OCI-LY7 (cell line): ENCODE results near the gene ZNF569. TPM values are rescaled to one million over a fixed set of nuclear protein-coding genes. Genes with fewer than 3 reads are reported as not detected.

Experiments
- BruUV-seq: library from RNA; stranded (reverse); fragments of 400-500 nt; replicated peaks from 2 replicates; lab custom pipeline; 2021; lab: Mats Ljungman, UMichigan
- CTCF ChIA-PET: fragments of 300-600 bp; sonication (Branson Sonifier 250); formaldehyde crosslinking; loops from one replicate; lab custom pipeline; 2022; ENCODE audit warnings: antibody characterized with exemption; ENCODE audit not compliant: unreplicated experiment; lab: Charles Lee
- POLR2A ChIA-PET: fragments of 300-600 bp; sonication (Branson Sonifier 250); formaldehyde crosslinking; loops from one replicate; lab custom pipeline; 2022; ENCODE audit warnings: antibody characterized with exemption; lab: Charles Lee
- DNase-seq: peaks from one replicate; pipeline ENCODE4 v3.0.0-alpha.2; 2015; ENCODE audit warnings: low spot score
- H2AFZ ChIP-seq: fragments of 200-600 bp; sonication (generic), shearing (Covaris generic); 2 replicates; pipeline ENCODE4 v1.6.1; 2014; ENCODE audit warnings: mild to moderate bottlenecking, antibody characterized with exemption, low read length, moderate library complexity
- H3K27ac ChIP-seq: fragments of 200-600 bp; sonication (generic); 2 replicates; pipeline ENCODE4 v1.5.1; 2014; ENCODE audit warnings: mixed run types, low read depth, mild to moderate bottlenecking, moderate library complexity, low read length, inconsistent platforms; ENCODE audit not compliant: poor library complexity, severe bottlenecking
- H3K36me3 ChIP-seq: fragments of 200-600 bp; sonication (generic); 2 replicates; pipeline ENCODE4 v1.6.1; 2014; ENCODE audit warnings: mild to moderate bottlenecking, antibody characterized with exemption, low read length, moderate library complexity, mixed read lengths; ENCODE audit not compliant: insufficient read depth
- H3K4me1 ChIP-seq: fragments of 200-600 bp; sonication (generic); 2 replicates; pipeline ENCODE4 v1.5.1; 2014; ENCODE audit warnings: mild to moderate bottlenecking, low read length; ENCODE audit not compliant: insufficient read depth, poor library complexity, severe bottlenecking
- H3K4me2 ChIP-seq: fragments of 200-600 bp; sonication (generic); 2 replicates; pipeline ENCODE4 v1.6.1; 2014; ENCODE audit warnings: mild to moderate bottlenecking, low read length
- H3K4me3 ChIP-seq: fragments of 200-600 bp; sonication (generic); 2 replicates; pipeline ENCODE4 v1.5.1; 2014; ENCODE audit warnings: mild to moderate bottlenecking, low read depth, low read length; ENCODE audit not compliant: poor library complexity, severe bottlenecking
- H3K79me2 ChIP-seq: fragments of 200-600 bp; sonication (generic); 2 replicates; pipeline ENCODE4 v1.6.1; 2016; ENCODE audit warnings: low read depth, mild to moderate bottlenecking, low read length, moderate library complexity, mixed read lengths; ENCODE audit not compliant: insufficient read depth
- H3K9me2 ChIP-seq: fragments of 200-600 bp; sonication (generic); 2 replicates; pipeline ENCODE4 v1.6.1; 2016; ENCODE audit warnings: mild to moderate bottlenecking, low read length, mixed read lengths; ENCODE audit not compliant: insufficient read depth
- H3K9me3 ChIP-seq: fragments of 200-600 bp; sonication (generic); 2 replicates; pipeline ENCODE4 v1.6.1; 2014; ENCODE audit warnings: mild to moderate bottlenecking, mixed run types, low read length, mixed read lengths
- H4K20me1 ChIP-seq: fragments of 200-600 bp; sonication (generic); 2 replicates; pipeline ENCODE4 v1.6.1; 2014; ENCODE audit warnings: mild to moderate bottlenecking, antibody characterized with exemption, low read length, moderate library complexity, mixed read lengths; ENCODE audit not compliant: insufficient read depth
- CTCF ChIP-seq: fragments of 200-600 bp; sonication (generic); conservative IDR thresholded peaks from 2 replicates; pipeline ENCODE4 v1.5.1; 2014; ENCODE audit warnings: mild to moderate bottlenecking, antibody characterized with exemption, low read length, moderate library complexity, mixed read lengths
- EZH2phosphoT487 ChIP-seq: fragments of 200-600 bp; sonication (generic); IDR thresholded peaks from 2 replicates; pipeline ENCODE4 v1.6.1; 2018; ENCODE audit warnings: low read depth, borderline replicate concordance, mild to moderate bottlenecking, mixed run types, antibody characterized with exemption, low read length, moderate library complexity, mixed read lengths
- intact Hi-C: fragments of 100-400 bp; cut with micrococcal nuclease; formaldehyde crosslinking; loops from one replicate; pipeline ENCODE4 v1.10.0; 2022; ENCODE audit not compliant: unreplicated experiment
- total RNA-seq, 2 experiments: library from RNA; depleted of rRNA in 1 of 2; stranded (reverse); fragments of >200 nt in 1 of 2; shearing (Covaris generic) in 1 of 2; gene quantifications; 2 replicates each; pipeline ENCODE4 v1.2.3, GENCODE V29; 2014 to 2022

The ZNF569 gene
- total RNA-seq, 2 experiments from 2014 or later = 10.5 to 12.2 TPM

DNA sequence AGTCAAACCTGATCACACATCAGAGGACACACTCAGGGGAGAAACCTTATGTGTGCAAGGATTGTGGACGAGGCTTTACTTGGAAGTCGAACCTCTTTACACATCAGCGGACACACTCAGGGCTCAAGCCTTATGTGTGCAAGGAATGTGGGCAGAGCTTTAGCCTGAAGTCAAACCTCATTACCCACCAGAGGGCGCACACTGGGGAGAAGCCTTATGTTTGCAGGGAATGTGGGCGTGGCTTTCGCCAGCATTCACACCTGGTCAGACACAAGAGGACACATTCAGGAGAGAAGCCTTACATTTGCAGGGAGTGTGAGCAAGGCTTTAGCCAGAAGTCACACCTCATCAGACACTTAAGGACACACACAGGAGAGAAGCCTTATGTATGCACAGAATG is 104.5 kb downstream of the ZNF569 start:
- Histone ChIP-seq H3K79me2 (no peaks in the 10 kb centered on the region), H3K4me2 (no peak overlapping the region), H3K9me2 (no peaks in the 10 kb centered on the region), H4K20me1 (no peaks in the 10 kb centered on the region), H3K9me3 (0 out of 2 replicates have a peak, but pooled peaks cover 30% of the 10 kb centered on the region), H3K36me3 (peaks cover 39% of the 10 kb centered on the region), H3K27ac (no peak overlapping the region), H3K4me3 (no peak overlapping the region), H2AFZ (no peak overlapping the region), H3K4me1 (no peaks in the 10 kb centered on the region)
- ChIA-PET POLR2A (no interaction called here), CTCF (no interaction called here)
- no peak for TF ChIP-seq EZH2phosphoT487
- peak; percentile 58 for TF ChIP-seq CTCF
- peak; percentile 37 for DNase-seq
- intact Hi-C loops = no loop called here
- BruUV-seq = no TSS peak

DNA sequence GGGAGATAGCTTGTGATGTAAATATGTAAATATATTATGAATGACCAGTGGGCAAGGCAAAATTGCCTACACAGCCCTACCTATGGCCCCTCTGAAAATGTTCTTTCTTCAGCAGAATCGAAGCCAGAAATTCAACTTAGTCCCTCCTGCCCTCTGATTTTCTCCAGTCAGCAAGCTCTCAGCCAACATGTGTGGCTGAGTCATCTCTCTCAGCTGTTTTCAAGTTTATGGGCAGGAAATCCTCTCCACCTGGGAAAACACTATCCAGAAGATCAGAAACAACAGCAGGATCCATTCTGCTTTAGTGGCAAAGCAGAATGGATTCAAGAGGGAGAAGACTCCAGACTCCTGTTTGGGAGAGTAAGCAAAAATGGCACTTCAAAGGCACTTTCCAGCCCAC is 105.2 kb downstream of the ZNF569 start:
- intact Hi-C loops = no loop called here
- no peak overlapping the region for H3K4me3 ChIP-seq
- H3K4me2 ChIP-seq = no peak overlapping the region
- no peaks in the 10 kb centered on the region for H3K4me1 ChIP-seq
- no peaks in the 10 kb centered on the region for H3K9me2 ChIP-seq
- POLR2A ChIA-PET = interaction anchor here (0.6 kb wide), 1 partner anchor 9 kb away, joined by 3 read pairs; the partner anchor contains the start of gene ZNF527
- CTCF ChIA-PET = no interaction called here
- BruUV-seq = no TSS peak
- H3K27ac ChIP-seq = no peak overlapping the region
- H3K9me3 ChIP-seq = 0 out of 2 replicates have a peak, but pooled peaks cover 36% of the 10 kb centered on the region
- no peak for TF ChIP-seq CTCF
- TF ChIP-seq EZH2phosphoT487 = no peak
- no peak for DNase-seq
- H3K36me3 ChIP-seq = peaks cover 46% of the 10 kb centered on the region
- no peak overlapping the region for H2AFZ ChIP-seq
- no peaks in the 10 kb centered on the region for H4K20me1 ChIP-seq
- H3K79me2 ChIP-seq = no peaks in the 10 kb centered on the region

Other genes starting within 250 kb of the ZNF569 start
- gene ZNF383, start 249.2 kb downstream of the ZNF569 start, total RNA-seq (2014; rRNA removed; shearing (Covaris generic)) = 10.6 and 11.4 TPM in 2 replicates
- gene ZNF383, start 249.2 kb downstream of the ZNF569 start, total RNA-seq (2022) = 16.3 and 17.2 TPM in 2 replicates
- 7.9 and 9.2 TPM in 2 replicates for gene ZNF527, start 96.3 kb downstream of the ZNF569 start, total RNA-seq (2014; rRNA removed; shearing (Covaris generic))
- 5.4 and 9.6 TPM in 2 replicates for gene ZNF527, start 96.3 kb downstream of the ZNF569 start, total RNA-seq (2022)
- gene ZNF570, start 1.9 kb upstream of the ZNF569 start, total RNA-seq (2014; rRNA removed; shearing (Covaris generic)) = 3.7 and 6.7 TPM in 2 replicates
- 5.1 and 7.3 TPM in 2 replicates for gene ZNF570, start 1.9 kb upstream of the ZNF569 start, total RNA-seq (2022)
- gene ZNF793, start 39.5 kb upstream of the ZNF569 start, total RNA-seq (2014; rRNA removed; shearing (Covaris generic)) = 0.25 and 0.44 TPM in 2 replicates
- 0.53 and 0.77 TPM in 2 replicates for gene ZNF793, start 39.5 kb upstream of the ZNF569 start, total RNA-seq (2022)
- gene ZNF571, start 127.3 kb upstream of the ZNF569 start, total RNA-seq (2014; rRNA removed; shearing (Covaris generic)) = 1.3 and 8.0 TPM in 2 replicates
- 2.6 and 4.2 TPM in 2 replicates for gene ZNF571, start 127.3 kb upstream of the ZNF569 start, total RNA-seq (2022)
- 0.44 and 0.59 TPM in 2 replicates for gene ZNF540, start 127.4 kb upstream of the ZNF569 start, total RNA-seq (2014; rRNA removed; shearing (Covaris generic))
- gene ZNF540, start 127.4 kb upstream of the ZNF569 start, total RNA-seq (2022) = 0.39 and 0.46 TPM in 2 replicates
- 4.5 and 6.2 TPM in 2 replicates for gene ZFP30, start 188.0 kb upstream of the ZNF569 start, total RNA-seq (2014; rRNA removed; shearing (Covaris generic))
- gene ZFP30, start 188.0 kb upstream of the ZNF569 start, total RNA-seq (2022) = 12.8 and 13.5 TPM in 2 replicates